ENCODE measurements around the gene PSEN2. TPM values are rescaled to one million over a fixed set of nuclear protein-coding genes. Genes with fewer than 3 reads are reported as not detected.

Gene PSEN2
- total RNA-seq, 4 donors from 2014 or later, result 24.8 to 41.4 (median 34.1) TPM

DNA sequence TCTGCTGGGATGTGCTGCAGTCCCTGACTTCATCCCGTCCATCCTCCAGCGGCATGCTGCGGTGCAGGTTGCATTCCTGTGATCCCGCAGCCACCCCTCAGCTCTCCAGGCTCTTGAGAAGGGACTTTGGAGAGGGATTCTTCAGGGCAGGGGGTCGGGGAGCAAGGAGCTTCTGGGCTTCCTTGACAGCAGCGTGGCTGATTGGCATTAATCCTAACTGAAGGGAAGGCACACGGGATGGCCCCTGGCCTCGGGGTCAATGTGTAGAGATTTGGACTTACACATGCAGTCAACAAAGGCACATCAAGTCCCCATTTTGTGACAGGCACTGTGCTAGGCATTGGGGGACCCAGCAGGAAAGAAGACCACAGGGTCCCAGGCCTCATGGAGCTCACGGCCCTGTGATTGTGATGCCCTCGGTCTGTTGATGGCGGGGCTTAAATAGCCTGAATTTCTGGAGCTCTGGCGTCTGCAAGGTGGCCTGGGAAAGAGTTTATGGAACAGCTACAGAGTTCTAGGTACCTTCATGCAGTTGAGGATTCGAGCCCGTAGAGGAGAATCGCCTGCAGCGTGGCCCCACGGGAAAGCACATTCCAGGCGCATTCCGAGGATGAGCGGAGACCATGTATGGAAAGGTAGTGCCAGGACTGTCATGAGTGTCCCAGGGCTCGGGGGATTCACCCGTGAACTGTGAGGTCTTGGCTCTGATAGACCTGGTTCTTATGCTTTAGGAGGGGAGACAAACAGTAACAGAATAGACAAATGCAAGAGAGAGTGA is 20.1 kb downstream of the PSEN2 start:
- no peaks in the 10 kb centered on the region for H3K4me1 ChIP-seq
- H3K9me3 ChIP-seq, result no peaks in the 10 kb centered on the region
- H3K27ac ChIP-seq, result no peak overlapping the region
- no peak for ATAC-seq
- intact Hi-C loops (cut with DNase I; ENCODE audit: low total_unique reads) (no loop called here), in situ Hi-C loops (cut with MboI; ENCODE audit: low sequenced_read_pairs in 4 of 4) (no loop called here)
- no peaks in the 10 kb centered on the region for H3K27me3 ChIP-seq
- DNase-seq, result no peak
- no peak overlapping the region for H3K4me3 ChIP-seq
- no peak for TF ChIP-seq POLR2A (IDR thresholded peaks at IDR 0.05)
- TF ChIP-seq, protein P1, sequence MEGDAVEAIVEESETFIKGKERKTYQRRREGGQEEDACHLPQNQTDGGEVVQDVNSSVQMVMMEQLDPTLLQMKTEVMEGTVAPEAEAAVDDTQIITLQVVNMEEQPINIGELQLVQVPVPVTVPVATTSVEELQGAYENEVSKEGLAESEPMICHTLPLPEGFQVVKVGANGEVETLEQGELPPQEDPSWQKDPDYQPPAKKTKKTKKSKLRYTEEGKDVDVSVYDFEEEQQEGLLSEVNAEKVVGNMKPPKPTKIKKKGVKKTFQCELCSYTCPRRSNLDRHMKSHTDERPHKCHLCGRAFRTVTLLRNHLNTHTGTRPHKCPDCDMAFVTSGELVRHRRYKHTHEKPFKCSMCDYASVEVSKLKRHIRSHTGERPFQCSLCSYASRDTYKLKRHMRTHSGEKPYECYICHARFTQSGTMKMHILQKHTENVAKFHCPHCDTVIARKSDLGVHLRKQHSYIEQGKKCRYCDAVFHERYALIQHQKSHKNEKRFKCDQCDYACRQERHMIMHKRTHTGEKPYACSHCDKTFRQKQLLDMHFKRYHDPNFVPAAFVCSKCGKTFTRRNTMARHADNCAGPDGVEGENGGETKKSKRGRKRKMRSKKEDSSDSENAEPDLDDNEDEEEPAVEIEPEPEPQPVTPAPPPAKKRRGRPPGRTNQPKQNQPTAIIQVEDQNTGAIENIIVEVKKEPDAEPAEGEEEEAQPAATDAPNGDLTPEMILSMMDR (IDR thresholded peaks at IDR 0.05 in 4 of 5, conservative IDR thresholded peaks at IDR 0.05 in 1 of 5), result no peak
- peaks cover 0 to 63% of the 10 kb centered on the region in 2 donors for H3K36me3 ChIP-seq

- Histone ChIP-seq H3K27ac (no peak overlapping the region), H3K27me3 (no peaks in the 10 kb centered on the region), H3K4me3 (no peak overlapping the region), H3K9me3 (no peaks in the 10 kb centered on the region), H3K4me1 (no peaks in the 10 kb centered on the region), H3K36me3 (peaks cover 0 to 66% of the 10 kb centered on the region in 2 donors)
- intact Hi-C loops (cut with DNase I; ENCODE audit: low total_unique reads) (no loop called here), in situ Hi-C loops (cut with MboI; ENCODE audit: low sequenced_read_pairs in 4 of 4) (no loop called here)
- no peak for ATAC-seq
- TF ChIP-seq POLR2A (IDR thresholded peaks at IDR 0.05), result no peak
- TF ChIP-seq, protein P1 (IDR thresholded peaks at IDR 0.05 in 4 of 5, conservative IDR thresholded peaks at IDR 0.05 in 1 of 5), result no peak
- DNase-seq, result no peak
These were observed 20.9 kb downstream of the PSEN2 start for GRCh38 chr1:226891346-226891745.

DNA sequence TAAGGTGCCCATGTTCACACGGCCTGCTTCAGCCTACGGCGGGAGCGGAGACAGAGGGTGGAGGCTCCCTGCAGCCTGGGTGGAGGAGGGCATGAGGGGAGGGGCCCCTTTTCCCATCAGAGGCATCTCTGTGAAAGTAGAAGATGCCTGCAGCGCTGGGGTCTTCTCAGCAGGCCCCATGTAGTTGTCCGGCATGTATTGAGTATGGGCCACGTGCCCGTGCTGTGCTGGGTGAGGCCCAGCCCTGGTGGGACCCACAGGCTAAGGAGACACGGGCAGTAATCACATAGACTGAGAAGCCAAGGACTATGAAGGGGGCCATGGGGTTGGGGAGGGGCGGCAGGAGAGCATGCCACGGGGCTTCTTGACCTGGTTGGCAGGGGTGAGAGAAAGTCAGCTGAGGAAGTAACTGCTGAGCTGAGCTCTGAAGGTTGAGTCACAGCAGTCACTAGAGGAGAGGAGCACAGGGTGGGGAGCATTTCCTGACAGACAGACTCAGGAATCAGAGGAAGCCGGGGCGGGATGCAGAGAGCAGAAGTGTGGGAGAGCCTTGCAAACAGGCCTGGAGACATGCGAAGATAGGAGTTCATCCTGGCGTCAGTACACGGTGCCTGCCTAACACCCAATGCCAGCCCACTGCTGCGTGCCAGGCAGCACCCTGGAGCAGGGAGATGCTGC is 21.6 kb downstream of the PSEN2 start:
- no peak for TF ChIP-seq POLR2A (IDR thresholded peaks at IDR 0.05)
- TF ChIP-seq, protein P1 (IDR thresholded peaks at IDR 0.05 in 4 of 5, conservative IDR thresholded peaks at IDR 0.05 in 1 of 5), result no peak
- ATAC-seq (no peak), DNase-seq (no peak)
- Histone ChIP-seq H3K9me3 (no peaks in the 10 kb centered on the region), H3K36me3 (peaks cover 0 to 69% of the 10 kb centered on the region in 2 donors), H3K27ac (no peak overlapping the region), H3K4me1 (no peaks in the 10 kb centered on the region), H3K27me3 (no peaks in the 10 kb centered on the region), H3K4me3 (no peak overlapping the region)
- intact Hi-C loops (cut with DNase I; ENCODE audit: low total_unique reads), result no loop called here
- in situ Hi-C loops (cut with MboI; ENCODE audit: low sequenced_read_pairs in 4 of 4), result no loop called here

DNA sequence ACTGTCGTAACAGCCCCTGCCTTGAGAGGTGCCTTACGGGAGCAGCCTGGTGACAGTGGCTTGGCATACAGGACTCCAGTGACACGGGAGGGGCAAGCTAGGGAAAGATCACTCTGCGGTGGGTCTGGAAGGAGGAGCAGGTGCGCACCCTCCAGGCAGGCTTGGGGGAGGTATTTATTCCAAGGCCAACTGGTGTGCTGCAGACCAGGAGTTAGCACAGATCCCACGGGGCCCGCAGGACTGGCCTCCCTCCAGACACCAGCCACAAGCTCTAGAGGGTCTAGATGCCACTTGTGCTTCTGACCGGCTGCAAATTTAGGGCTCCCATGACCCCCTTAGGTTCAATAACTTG is 22.1 kb downstream of the PSEN2 start:
- peaks cover 0 to 71% of the 10 kb centered on the region in 2 donors for H3K36me3 ChIP-seq
- H3K9me3 ChIP-seq, result no peaks in the 10 kb centered on the region
- DNase-seq (no peak), ATAC-seq (no peak)
- no peaks in the 10 kb centered on the region for H3K27me3 ChIP-seq
- no peaks in the 10 kb centered on the region for H3K4me1 ChIP-seq
- TF ChIP-seq, protein P1 (IDR thresholded peaks at IDR 0.05 in 4 of 5, conservative IDR thresholded peaks at IDR 0.05 in 1 of 5), result no peak
- TF ChIP-seq POLR2A (IDR thresholded peaks at IDR 0.05), result no peak
- H3K27ac ChIP-seq, result no peak overlapping the region
- in situ Hi-C loops (cut with MboI; ENCODE audit: low sequenced_read_pairs in 4 of 4) (no loop called here), intact Hi-C loops (cut with DNase I; ENCODE audit: low total_unique reads) (no loop called here)
- H3K4me3 ChIP-seq, result no peak overlapping the region

All from gastrocnemius medialis (tissue), 4 donors.